GM19043 (cell line): ENCODE measurements around the gene MICAL3.

Source experiments
- ATAC-seq: cut with Tn5 transposase; IDR thresholded peaks from one replicate; pipeline ENCODE4 v1.9.1; 2021; ENCODE audit warnings: low read depth; ENCODE audit not compliant: unreplicated experiment

Gene MICAL3

GRCh38 chr22:17918840-17919239 is 105.5 kb downstream of the MICAL3 start:
- no peak for ATAC-seq

GRCh38 chr22:17917490-17917983 is 106.8 kb downstream of the MICAL3 start:
- ATAC-seq: no peak

- ATAC-seq: no peak
Observed at GRCh38 chr22:17916226-17916889, 108.0 kb downstream of the MICAL3 start.

- ATAC-seq: no peak
Observed at GRCh38 chr22:17915676-17916075, 108.7 kb downstream of the MICAL3 start.

GRCh38 chr22:17915188-17915587 is 109.2 kb downstream of the MICAL3 start:
- ATAC-seq: no peak

GRCh38 chr22:17914474-17914873 is 109.9 kb downstream of the MICAL3 start:
- ATAC-seq: no peak

- ATAC-seq: no peak
Observed at GRCh38 chr22:17913801-17914347, 110.5 kb downstream of the MICAL3 start.

- no peak for ATAC-seq
Observed at GRCh38 chr22:17912945-17913721, 111.2 kb downstream of the MICAL3 start.

GRCh38 chr22:17911887-17912286 is 112.5 kb downstream of the MICAL3 start:
- no peak for ATAC-seq

- ATAC-seq: no peak
Observed at GRCh38 chr22:17911312-17911705, 113.1 kb downstream of the MICAL3 start.

- no peak for ATAC-seq
Observed at GRCh38 chr22:17910561-17911311, 113.6 kb downstream of the MICAL3 start.

GRCh38 chr22:17907748-17908051 is 116.7 kb downstream of the MICAL3 start:
- ATAC-seq: no peak

- no peak for ATAC-seq
Observed at GRCh38 chr22:17906978-17907747, 117.2 kb downstream of the MICAL3 start.

- no peak for ATAC-seq
Observed at GRCh38 chr22:17905445-17905844, 118.9 kb downstream of the MICAL3 start.

GRCh38 chr22:17903564-17904295 is 120.6 kb downstream of the MICAL3 start:
- no peak for ATAC-seq

GRCh38 chr22:17902960-17903359 is 121.4 kb downstream of the MICAL3 start:
- no peak for ATAC-seq

GRCh38 chr22:17898375-17898774 is 126.0 kb downstream of the MICAL3 start:
- ATAC-seq: no peak

- ATAC-seq: no peak
Observed at GRCh38 chr22:17897858-17898257, 126.5 kb downstream of the MICAL3 start.

GRCh38 chr22:17897426-17897825 is 126.9 kb downstream of the MICAL3 start:
- no peak for ATAC-seq

GRCh38 chr22:17896586-17896985 is 127.8 kb downstream of the MICAL3 start:
- no peak for ATAC-seq
